ENCODE results near the gene CHST8. TPM values are rescaled to one million over a fixed set of nuclear protein-coding genes. Genes with fewer than 3 reads are reported as not detected.

CHST8 gene
- total and polyA plus RNA-seq, 2 of the 13 experiments (the other 11 are each of a cell fraction or from before 2014, with no cell fraction given), result not detected

DNA sequence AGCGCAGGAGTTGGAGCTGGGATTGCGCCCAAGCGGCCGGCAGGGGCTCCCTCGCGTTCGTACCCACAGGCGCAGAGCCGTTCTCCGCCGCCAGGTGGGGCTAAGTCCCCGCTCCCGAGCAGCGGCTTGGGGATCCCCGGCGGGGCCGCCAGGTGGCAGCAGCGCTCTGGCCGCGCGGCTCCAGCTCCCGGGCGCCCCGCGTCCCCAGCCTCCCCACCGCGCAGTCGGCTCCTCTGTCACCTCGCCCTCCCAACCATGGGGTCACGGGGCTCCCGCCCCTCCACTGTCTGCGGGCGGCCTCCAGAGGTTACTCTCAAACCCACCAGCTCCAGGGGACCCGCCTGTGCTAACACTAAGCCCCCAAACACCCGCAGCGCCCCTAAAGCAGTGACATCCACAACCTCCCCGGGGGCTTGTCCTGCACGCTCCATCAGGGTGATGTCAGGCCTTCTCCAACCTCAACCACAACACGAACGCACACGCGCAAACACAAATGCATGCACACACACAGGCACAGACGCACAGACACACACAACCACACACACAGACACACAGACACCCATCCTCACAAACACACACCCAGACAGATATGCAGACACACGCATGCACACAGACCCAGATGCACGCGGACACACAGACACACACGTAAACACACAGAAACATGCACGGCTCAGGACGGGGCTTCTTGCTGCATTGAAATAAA, 156.5 kb downstream of the CHST8 start (continued):
- TF ChIP-seq MAFG (CRISPR knock-in tag; IDR thresholded peaks at IDR 0.05) (no peak), IKZF5 (CRISPR knock-in tag; IDR thresholded peaks at IDR 0.05) (peak; percentile 52; the same call in 1 of the 2 replicates), ZBTB38 (CRISPR knock-in tag; IDR thresholded peaks at IDR 0.05) (peak; percentile 51; the same call in 1 of the 2 replicates), GABPB1 (CRISPR knock-in tag; IDR thresholded peaks at IDR 0.05) (peak; percentile 72), RAD21 (CRISPR knock-in tag; IDR thresholded peaks at IDR 0.05) (peak; percentile 100), SRY (CRISPR knock-in tag; IDR thresholded peaks at IDR 0.05) (peak; percentile 80; the same call in 1 of the 2 replicates), SPEN (CRISPR knock-in tag; IDR thresholded peaks at IDR 0.05; ENCODE audit: low read depth) (peak; percentile 70), ZFP1 (CRISPR knock-in tag; IDR thresholded peaks at IDR 0.05) (no peak), ARID3A (IDR thresholded peaks at IDR 0.05; ENCODE audit: low read depth, low read length) (peak; percentile 30; the same call in 1 of the 2 replicates), ZBTB7B (CRISPR knock-in tag; IDR thresholded peaks at IDR 0.05) (0 out of 2 replicates have a peak, but pooled peaks have one; percentile 51), ZBTB25 (CRISPR knock-in tag; IDR thresholded peaks at IDR 0.05) (peak; percentile 37; the same call in 1 of the 2 replicates), ARID5B (CRISPR knock-in tag; IDR thresholded peaks at IDR 0.05) (peak; percentile 39; the same call in 1 of the 2 replicates), ESRRA (CRISPR knock-in tag; IDR thresholded peaks at IDR 0.05; ENCODE audit: low read depth) (no peak), BHLHE40 (IDR thresholded peaks at IDR 0.05; ENCODE audit: low read length) (peak; percentile 29; the same call in 1 of the 2 replicates), MAX (IDR thresholded peaks at IDR 0.05) (0 out of 2 replicates have a peak, but pooled peaks have one; percentile 25)
- TF ChIP-seq, protein P1, sequence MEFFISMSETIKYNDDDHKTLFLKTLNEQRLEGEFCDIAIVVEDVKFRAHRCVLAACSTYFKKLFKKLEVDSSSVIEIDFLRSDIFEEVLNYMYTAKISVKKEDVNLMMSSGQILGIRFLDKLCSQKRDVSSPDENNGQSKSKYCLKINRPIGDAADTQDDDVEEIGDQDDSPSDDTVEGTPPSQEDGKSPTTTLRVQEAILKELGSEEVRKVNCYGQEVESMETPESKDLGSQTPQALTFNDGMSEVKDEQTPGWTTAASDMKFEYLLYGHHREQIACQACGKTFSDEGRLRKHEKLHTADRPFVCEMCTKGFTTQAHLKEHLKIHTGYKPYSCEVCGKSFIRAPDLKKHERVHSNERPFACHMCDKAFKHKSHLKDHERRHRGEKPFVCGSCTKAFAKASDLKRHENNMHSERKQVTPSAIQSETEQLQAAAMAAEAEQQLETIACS (CRISPR knock-in tag; IDR thresholded peaks at IDR 0.05), result no peak
- TF ChIP-seq, protein P2, sequence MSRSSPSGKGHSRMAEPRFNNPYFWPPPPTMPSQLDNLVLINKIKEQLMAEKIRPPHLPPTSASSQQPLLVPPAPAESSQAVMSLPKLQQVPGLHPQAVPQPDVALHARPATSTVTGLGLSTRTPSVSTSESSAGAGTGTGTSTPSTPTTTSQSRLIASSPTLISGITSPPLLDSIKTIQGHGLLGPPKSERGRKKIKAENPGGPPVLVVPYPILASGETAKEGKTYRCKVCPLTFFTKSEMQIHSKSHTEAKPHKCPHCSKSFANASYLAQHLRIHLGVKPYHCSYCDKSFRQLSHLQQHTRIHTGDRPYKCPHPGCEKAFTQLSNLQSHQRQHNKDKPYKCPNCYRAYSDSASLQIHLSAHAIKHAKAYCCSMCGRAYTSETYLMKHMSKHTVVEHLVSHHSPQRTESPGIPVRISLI (CRISPR knock-in tag; IDR thresholded peaks at IDR 0.05; ENCODE audit: borderline replicate concordance), result peak; percentile 41; the same call in 1 of the 2 replicates
- TF ChIP-seq, protein P3, sequence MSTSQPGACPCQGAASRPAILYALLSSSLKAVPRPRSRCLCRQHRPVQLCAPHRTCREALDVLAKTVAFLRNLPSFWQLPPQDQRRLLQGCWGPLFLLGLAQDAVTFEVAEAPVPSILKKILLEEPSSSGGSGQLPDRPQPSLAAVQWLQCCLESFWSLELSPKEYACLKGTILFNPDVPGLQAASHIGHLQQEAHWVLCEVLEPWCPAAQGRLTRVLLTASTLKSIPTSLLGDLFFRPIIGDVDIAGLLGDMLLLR (CRISPR knock-in tag; IDR thresholded peaks at IDR 0.05), result no peak

Measured in HepG2 (cell line).